ENCODE results near the gene ARHGEF38. TPM values are rescaled to one million over a fixed set of nuclear protein-coding genes. Genes with fewer than 3 reads are reported as not detected.
A peak's percentile ranks its signal among the peaks of the same experiment; 100 is the strongest.
"Not testable (repeated sequence)": the region's sequence is repeated elsewhere in the genome, so short reads cannot be mapped to it uniquely, and the experiment has no call there.

Gene ARHGEF38
- total RNA-seq, 1 experiment from 2014 or later: not detected

DNA sequence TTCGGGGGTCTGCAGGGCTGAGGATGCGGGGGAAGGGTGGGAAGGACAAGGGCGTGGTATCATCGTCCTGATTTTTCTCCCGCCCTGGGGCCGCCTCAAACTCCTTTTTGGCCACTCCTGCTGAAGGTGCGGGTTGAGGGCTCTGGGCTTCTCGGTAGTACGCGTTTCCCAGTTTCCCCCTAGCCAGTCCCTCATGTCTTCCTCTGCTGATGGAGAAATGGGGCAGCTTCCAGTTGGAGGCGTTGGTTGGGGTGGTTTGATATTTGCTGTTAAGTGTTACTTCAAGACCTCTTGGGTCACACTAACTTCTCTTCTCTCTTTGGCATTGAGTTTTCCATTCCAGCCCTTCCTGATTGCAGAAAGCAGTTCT is 156.6 kb downstream of the ARHGEF38 start:
- DNase-seq (ENCODE audit: low read depth): no peak

DNA sequence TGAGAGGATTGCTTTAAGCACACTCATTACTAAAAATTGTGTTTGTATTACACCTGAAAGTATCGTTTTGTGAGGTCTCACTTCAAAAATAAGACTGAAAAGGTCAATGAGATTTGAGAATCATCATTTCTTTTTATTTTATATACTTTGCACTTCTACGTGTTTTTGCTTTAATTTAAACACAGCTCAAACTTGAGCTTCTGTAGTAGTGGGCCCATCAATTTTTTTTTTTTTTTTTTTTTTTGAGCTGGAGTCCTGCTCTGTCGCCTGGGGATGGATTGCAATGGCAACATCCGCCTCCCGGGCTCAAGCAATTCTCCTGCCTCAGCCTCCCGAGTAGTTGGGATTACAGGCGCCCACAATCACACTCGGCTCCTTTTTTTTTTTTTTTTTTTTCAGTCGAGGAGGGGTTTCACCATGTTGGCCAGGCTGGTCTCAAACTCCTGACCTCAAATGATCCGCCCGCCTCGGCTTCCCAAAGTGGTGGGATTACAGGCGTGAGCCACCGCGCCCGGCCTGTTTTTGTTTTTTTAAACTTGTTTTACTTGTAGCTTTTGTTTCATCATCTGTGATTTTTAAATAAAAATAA is 157.7 kb downstream of the ARHGEF38 start:
- no peak for DNase-seq (ENCODE audit: low read depth)

DNA sequence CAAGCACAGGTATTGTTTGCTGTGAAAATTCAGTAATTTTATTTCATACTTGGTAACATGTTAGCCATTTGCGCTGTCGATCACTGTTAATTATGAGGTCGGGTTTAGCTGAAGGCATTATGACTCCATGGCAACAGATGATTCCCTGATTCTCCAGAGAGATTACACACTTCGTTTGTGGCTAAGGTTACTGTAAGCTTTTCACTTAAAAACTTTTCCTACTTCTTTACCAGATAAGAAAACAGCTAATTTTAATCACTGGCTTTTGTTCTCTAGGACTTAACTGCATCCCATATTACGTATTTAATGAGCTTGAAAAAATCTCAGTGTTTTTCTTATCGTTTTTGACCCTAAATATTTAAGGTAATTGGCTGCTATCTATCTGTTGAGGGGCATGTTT is 158.3 kb downstream of the ARHGEF38 start:
- no peak for DNase-seq (ENCODE audit: low read depth)

DNA sequence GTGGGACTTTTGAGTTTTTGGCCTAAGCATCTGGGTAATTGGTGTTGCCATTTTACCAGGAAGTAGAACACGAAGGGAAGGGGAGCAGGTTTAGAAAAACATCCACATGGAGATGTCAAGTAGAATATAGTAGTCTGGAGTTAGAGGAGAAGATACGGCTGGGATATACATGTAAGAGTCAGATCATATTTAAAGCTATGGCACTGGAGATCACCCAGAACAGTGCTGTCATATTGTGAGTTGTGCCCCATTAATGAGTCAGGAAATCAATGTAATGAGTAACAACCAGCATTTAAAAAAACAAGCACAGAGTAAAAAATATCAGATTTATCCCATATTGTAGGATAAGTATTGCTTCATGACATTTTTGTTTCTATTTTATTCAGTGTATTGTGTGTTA is 160.3 kb downstream of the ARHGEF38 start:
- no peak for DNase-seq (ENCODE audit: low read depth)

DNA sequence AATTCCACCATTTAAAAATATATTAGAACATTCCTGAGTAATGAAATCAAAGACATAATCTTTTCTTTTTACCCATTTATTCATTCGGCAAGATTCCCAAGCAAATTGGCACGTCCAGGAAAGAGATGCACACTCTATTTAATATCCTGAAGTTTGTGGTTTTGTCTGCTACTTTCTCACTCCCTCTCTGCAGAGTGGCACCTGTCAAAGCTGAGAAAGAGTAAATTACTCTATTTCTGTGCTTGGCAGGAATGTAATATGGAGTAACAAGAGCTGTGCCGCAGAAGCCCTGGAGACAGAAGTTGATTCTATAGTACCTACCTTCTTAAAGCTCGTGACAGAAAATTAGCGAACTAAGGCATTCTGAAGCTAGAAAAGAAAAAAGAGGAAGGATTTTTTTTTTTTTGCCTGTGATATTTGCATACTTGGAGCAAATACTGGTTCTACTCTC is 161.7 kb downstream of the ARHGEF38 start:
- no peak for DNase-seq (ENCODE audit: low read depth)

DNA sequence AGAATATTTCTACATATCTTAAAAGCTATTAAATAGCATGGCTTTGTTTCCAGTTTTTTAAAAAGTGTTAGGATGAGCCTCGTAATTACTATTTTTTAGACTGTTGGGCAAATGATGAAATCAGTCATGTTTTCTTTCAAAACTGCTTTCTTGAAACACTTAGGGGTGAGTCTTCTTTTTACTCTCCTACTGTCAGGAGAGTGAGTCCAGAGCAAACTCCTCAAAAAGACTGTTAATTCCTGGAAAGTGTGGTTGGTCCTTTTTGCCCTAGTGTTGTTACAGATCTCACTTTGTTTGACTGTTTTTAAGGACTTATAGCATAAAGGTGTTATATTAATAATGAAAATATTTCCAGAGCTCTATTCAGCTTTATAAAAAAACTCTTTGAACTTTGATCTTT is 162.5 kb downstream of the ARHGEF38 start:
- DNase-seq (ENCODE audit: low read depth): no peak

DNA sequence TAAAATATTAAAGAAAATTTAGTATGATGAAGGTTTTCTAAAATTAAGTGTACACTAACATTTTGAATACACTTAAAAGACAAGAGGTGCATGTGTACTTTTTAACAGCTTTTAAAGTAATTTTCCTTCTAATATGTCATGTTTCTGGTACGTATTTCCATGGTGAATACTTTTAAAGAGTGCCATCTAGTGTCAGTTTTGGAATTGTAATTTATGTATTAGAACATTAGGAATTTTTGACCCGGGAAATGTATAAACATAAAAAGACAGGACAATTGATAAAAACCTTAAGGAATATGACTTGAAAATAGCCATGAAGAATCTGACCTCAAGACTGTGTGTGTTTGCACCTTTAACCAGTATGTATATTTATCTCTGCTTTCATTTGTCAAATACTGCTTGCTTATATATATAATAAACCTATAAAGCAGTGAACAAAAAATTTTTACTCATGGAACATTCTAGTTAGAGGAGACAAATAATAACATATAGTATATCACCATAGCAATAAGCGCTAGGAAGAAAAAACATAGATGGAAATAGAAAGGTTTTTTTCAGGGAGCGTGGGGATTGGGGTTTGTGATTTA is 163.4 kb downstream of the ARHGEF38 start:
- DNase-seq (ENCODE audit: low read depth): peak; percentile 26

DNA sequence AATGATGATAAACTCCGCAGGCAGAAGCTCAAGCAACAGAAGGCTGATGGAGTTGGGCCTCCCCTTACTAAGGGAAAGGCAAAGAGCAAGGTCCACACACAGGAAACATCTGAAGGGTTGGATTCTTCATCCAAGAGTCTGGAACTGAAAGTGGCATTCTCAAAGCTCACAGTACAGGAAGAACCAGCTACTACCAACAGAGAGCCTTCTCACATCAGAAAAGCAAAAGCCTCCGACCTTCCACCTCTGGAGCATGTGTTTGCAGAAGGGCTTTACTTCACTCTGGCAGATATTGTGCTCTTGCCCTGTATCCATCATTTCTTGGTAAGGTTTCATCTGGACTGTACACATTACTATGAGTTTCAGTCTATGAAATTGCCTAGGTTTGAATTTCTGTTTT is 166.8 kb downstream of the ARHGEF38 start:
- no peak for DNase-seq (ENCODE audit: low read depth)

DNA sequence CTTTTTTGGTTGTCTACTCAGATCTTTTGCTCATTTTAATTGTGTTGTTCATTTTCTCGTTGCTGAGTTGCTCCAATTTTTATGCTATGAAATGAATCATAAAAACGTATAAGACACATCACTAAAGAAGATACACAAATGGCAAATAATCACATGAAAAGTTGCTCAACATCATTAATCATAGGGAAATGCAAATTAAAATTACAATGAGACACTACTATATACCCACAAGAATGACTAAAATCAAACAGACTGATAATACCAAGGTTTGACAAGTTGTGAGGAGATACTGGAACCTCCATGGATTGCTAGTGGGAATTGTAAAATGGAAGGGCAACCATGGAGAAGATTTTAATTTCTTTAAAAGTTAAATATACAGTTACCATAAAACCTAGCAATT is 173.2 kb downstream of the ARHGEF38 start:
- no peak for DNase-seq (ENCODE audit: low read depth)

DNA sequence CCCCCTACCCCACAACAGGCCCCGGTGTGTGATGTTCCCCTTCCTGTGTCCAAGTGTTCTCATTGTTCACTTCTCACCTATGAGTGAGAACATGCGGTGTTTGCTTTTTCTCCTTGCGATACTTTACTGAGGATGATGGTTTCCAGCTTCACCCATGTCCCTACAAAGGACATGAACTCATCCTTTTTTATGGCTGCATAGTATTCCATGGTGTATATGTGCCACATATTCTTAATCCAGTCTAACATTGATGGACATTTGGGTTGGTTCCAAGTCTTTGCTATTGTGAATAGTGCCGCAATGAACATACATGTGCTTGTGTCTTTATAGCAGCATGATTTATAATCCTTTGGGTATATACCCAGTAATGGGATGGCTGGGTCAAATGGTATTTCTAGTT is 177.5 kb downstream of the ARHGEF38 start:
- not testable (repeated sequence) for DNase-seq (ENCODE audit: low read depth)

Small RNA genes lying within 50 kb of the gene (small RNA-seq; reads per million reads assigned to genes)
- gene ATP5F1EP1: not detected

Other genes with a start within 250 kb of the ARHGEF38 start
- 80.1 and 91.6 TPM in 2 replicates for gene PPA2, start 78.6 kb upstream of the ARHGEF38 start, total RNA-seq (2014; rRNA removed; shearing (Covaris generic))
- 21.2 and 25.1 TPM in 2 replicates for gene INTS12, start 156.1 kb downstream of the ARHGEF38 start, total RNA-seq (2014; rRNA removed; shearing (Covaris generic))
- 23.1 and 26.6 TPM in 2 replicates for gene GSTCD, start 156.2 kb downstream of the ARHGEF38 start, total RNA-seq (2014; rRNA removed; shearing (Covaris generic))

Measured in HT1080 (cell line).